ENCODE results near the gene TLE5. TPM values are rescaled to one million over a fixed set of nuclear protein-coding genes. Genes with fewer than 3 reads are reported as not detected.

Gene TLE5
- total and polyA plus RNA-seq, 10 of the 15 experiments (the other 5 are each of a cell fraction or from before 2014, with no cell fraction given), result 2.5 to 373 (median 154) TPM

DNA sequence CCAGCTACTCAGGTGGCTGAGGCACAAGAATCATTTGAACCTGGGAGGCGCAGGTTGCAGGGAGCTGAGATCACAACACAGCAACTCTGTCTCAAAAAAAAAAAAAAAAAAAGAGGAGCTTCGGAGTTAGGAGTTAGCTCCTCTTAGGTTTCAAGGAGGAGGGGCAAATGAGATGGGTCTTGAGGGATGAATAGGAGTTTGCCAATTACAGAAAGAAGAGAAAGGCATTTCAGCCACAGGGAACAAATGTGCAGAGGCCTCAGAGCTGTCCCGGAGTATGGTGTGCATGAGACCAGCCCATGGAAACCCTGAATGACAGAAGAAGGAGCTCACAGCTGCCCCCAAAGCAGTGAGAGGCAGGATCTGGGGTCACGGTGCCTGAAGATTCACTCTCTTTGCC lies 57.8 kb downstream of the TLE5 start:
- DNase-seq (ENCODE audit: low read depth, low spot score), result no peak
- ATAC-seq, result no peak
- H3K4me2 ChIP-seq (ENCODE audit: control insufficient read depth, insufficient read depth), result no peak overlapping the region
- SMC1A ChIA-PET (ENCODE audit: uncharacterized antibody, unreplicated experiment), result interaction anchor here (1.0 kb wide), 1 partner anchor 30 kb away, joined by 3 read pairs; no protein-coding TSS in a partner anchor
- H2AFZ ChIP-seq (ENCODE audit: control insufficient read depth, low read depth, low read length), result no peak overlapping the region
- WGBS (ENCODE audit: insufficient coverage, insufficient replicate concordance, low lambda C conversion rate, missing lambda C conversion rate), result 14% methylated on average over 2 of the region's 4 CpGs
- CTCF ChIA-PET, result interaction anchor here (0.7 to 1.8 kb wide), 4 partner anchors 33 to 104 kb away, joined by 3 to 5 read pairs (median 4); no protein-coding TSS in a partner anchor
- H3K4me1 ChIP-seq (ENCODE audit: control insufficient read depth, insufficient read depth, low read length), result no peaks in the 10 kb centered on the region; the same call in none of the 2 replicates
- RAD21 ChIA-PET (ENCODE audit: unreplicated experiment), result interaction anchor here (0.7 to 0.8 kb wide), 2 partner anchors 99 to 220 kb away, joined by 3 read pairs; no protein-coding TSS in a partner anchor
- no peaks in the 10 kb centered on the region for H3K9me3 ChIP-seq (replicated peaks; ENCODE audit: control insufficient read depth, insufficient read depth, low read length)
- no TSS peak for BruUV-seq (replicated peaks)
- in situ Hi-C loops (cut with MboI) (no loop called here), intact Hi-C loops (cut with micrococcal nuclease; ENCODE audit: unreplicated experiment) (no loop called here)
- POLR2A ChIA-PET, result interaction anchor here (1.3 kb wide), 1 partner anchor 31 kb away, joined by 4 read pairs; no protein-coding TSS in a partner anchor
- no peaks in the 10 kb centered on the region for H4K20me1 ChIP-seq (ENCODE audit: control insufficient read depth, insufficient read depth)
- no peak for TF ChIP-seq FOXK2 (IDR thresholded peaks at IDR 0.05)
- H3K27me3 ChIP-seq (replicated peaks in 1 of 2; ENCODE audit: control insufficient read depth in 2 of 2, insufficient read depth in 2 of 2, low read length in 1 of 2), result no peaks in the 10 kb centered on the region
- H3K4me3 ChIP-seq, result no peak overlapping the region
- FAIRE-seq, result no peak
- no peak overlapping the region for H3K27ac ChIP-seq (ENCODE audit: control insufficient read depth, insufficient read depth)
- no peak overlapping the region for H3K9ac ChIP-seq (ENCODE audit: control insufficient read depth, insufficient read depth, low read length)
- H3K36me3 ChIP-seq (ENCODE audit: control insufficient read depth in 2 of 2, insufficient read depth in 2 of 2, low read length in 1 of 2), result no peaks in the 10 kb centered on the region
- H3K79me2 ChIP-seq (ENCODE audit: control insufficient read depth, insufficient read depth, low read length), result no peaks in the 10 kb centered on the region

- H2AFZ ChIP-seq (ENCODE audit: control insufficient read depth, low read depth, low read length), result no peak overlapping the region
- H3K9ac ChIP-seq (ENCODE audit: control insufficient read depth, insufficient read depth, low read length), result no peak overlapping the region
- H3K4me2 ChIP-seq (ENCODE audit: control insufficient read depth, insufficient read depth), result no peak overlapping the region
- no peaks in the 10 kb centered on the region for H3K36me3 ChIP-seq (ENCODE audit: control insufficient read depth in 2 of 2, insufficient read depth in 2 of 2, low read length in 1 of 2)
- RAD21 ChIA-PET (ENCODE audit: unreplicated experiment), result no interaction called here
- DNase-seq (ENCODE audit: low read depth, low spot score), result no peak
- POLR2A ChIA-PET, result no interaction called here
- in situ Hi-C loops (cut with MboI), result no loop called here
- 69% methylated on average over 7 of the region's 7 CpGs for WGBS (ENCODE audit: insufficient coverage, insufficient replicate concordance, low lambda C conversion rate, missing lambda C conversion rate)
- BruUV-seq (replicated peaks), result no TSS peak
- H3K27ac ChIP-seq (ENCODE audit: control insufficient read depth, insufficient read depth), result no peak overlapping the region
- H3K9me3 ChIP-seq (replicated peaks; ENCODE audit: control insufficient read depth, insufficient read depth, low read length), result no peaks in the 10 kb centered on the region
- TF ChIP-seq EP300 (IDR thresholded peaks at IDR 0.05; ENCODE audit: borderline replicate concordance in 1 of 2, control insufficient read depth in 1 of 2, low read depth in 2 of 2, low read length in 2 of 2), result no peak
- no peak for TF ChIP-seq NFYA (IDR thresholded peaks at IDR 0.05; ENCODE audit: borderline replicate concordance, low read depth, low read length)
- no peak for TF ChIP-seq YBX1 (IDR thresholded peaks at IDR 0.05)
- TF ChIP-seq SREBF1 (IDR thresholded peaks at IDR 0.05; ENCODE audit: low read length), result no peak
- CTCF ChIA-PET, result interaction anchor here (0.6 kb wide), 1 partner anchor 104 kb away, joined by 3 read pairs; no protein-coding TSS in a partner anchor
- no peaks in the 10 kb centered on the region for H3K79me2 ChIP-seq (ENCODE audit: control insufficient read depth, insufficient read depth, low read length)
- SMC1A ChIA-PET (ENCODE audit: uncharacterized antibody, unreplicated experiment), result no interaction called here
- no peak for FAIRE-seq
- H3K27me3 ChIP-seq (replicated peaks in 1 of 2; ENCODE audit: control insufficient read depth in 2 of 2, insufficient read depth in 2 of 2, low read length in 1 of 2), result no peaks in the 10 kb centered on the region
- ATAC-seq, result no peak
- intact Hi-C loops (cut with micrococcal nuclease; ENCODE audit: unreplicated experiment), result no loop called here
- no peak overlapping the region for H3K4me3 ChIP-seq
- no peaks in the 10 kb centered on the region; the same call in none of the 2 replicates for H3K4me1 ChIP-seq (ENCODE audit: control insufficient read depth, insufficient read depth, low read length)
- no peaks in the 10 kb centered on the region for H4K20me1 ChIP-seq (ENCODE audit: control insufficient read depth, insufficient read depth)
Measured at GRCh38 chr19:3003046-3003445, 59.2 kb downstream of the TLE5 start.

Other genes with a start within 250 kb of the TLE5 start
Only the 7 nearest of the 12 such genes appear.
- gene ZNF77, start 117.5 kb downstream of the TLE5 start, total RNA-seq (2014; rRNA removed), result 4.1 and 4.3 TPM in 2 replicates
- gene ZNF77, start 117.5 kb downstream of the TLE5 start, total RNA-seq (2014; rRNA removed; fragmentation: Illumina TruSeq; extraction: Trizol), result 4.7 and 4.9 TPM in 2 replicates
- 2.8 and 3.1 TPM in 2 replicates for gene ZNF77, start 117.5 kb downstream of the TLE5 start, total RNA-seq (2021)
- 2.7 and 2.9 TPM in 2 replicates for gene ZNF77, start 117.5 kb downstream of the TLE5 start, polyA plus RNA-seq (2011; rRNA removed)
- gene ZNF77, start 117.5 kb downstream of the TLE5 start, polyA plus RNA-seq (2014; fragmentation: Illumina TruSeq; extraction: Trizol), result 3.6 and 4.2 TPM in 2 replicates
- 1 to 10 TPM; 1.9 TPM for gene ZNF77, start 117.5 kb downstream of the TLE5 start, polyA plus RNA-seq (2014; fragmentation: Nextera tagmentation; extraction: Ambion mirVana)
- gene ZNF77, start 117.5 kb downstream of the TLE5 start, polyA plus RNA-seq (2014; rRNA removed), result 3.1 and 3.2 TPM in 2 replicates
- 1 to 10 TPM; 2.6 to 3.5 TPM for gene ZNF77, start 117.5 kb downstream of the TLE5 start, polyA plus RNA-seq (2016; fragmentation: Nextera tagmentation; extraction: Ambion mirVana)
- 6.3 and 8.5 TPM in 2 replicates for gene TLE6, start 84.9 kb downstream of the TLE5 start, total RNA-seq (2014; rRNA removed)
- gene TLE6, start 84.9 kb downstream of the TLE5 start, total RNA-seq (2014; rRNA removed; fragmentation: Illumina TruSeq; extraction: Trizol), result 7.3 and 8.0 TPM in 2 replicates
- gene TLE6, start 84.9 kb downstream of the TLE5 start, total RNA-seq (2021), result 6.0 and 6.4 TPM in 2 replicates
- 10.8 and 13.8 TPM in 2 replicates for gene TLE6, start 84.9 kb downstream of the TLE5 start, polyA plus RNA-seq (2011; rRNA removed)
- gene TLE6, start 84.9 kb downstream of the TLE5 start, polyA plus RNA-seq (2014; fragmentation: Illumina TruSeq; extraction: Trizol), result 2.6 and 7.0 TPM in 2 replicates
- 1 to 10 TPM; 2.7 to 3.4 TPM for gene TLE6, start 84.9 kb downstream of the TLE5 start, polyA plus RNA-seq (2014; fragmentation: Nextera tagmentation; extraction: Ambion mirVana)
- 10.6 and 11.2 TPM in 2 replicates for gene TLE6, start 84.9 kb downstream of the TLE5 start, polyA plus RNA-seq (2014; rRNA removed)
- gene TLE6, start 84.9 kb downstream of the TLE5 start, polyA plus RNA-seq (2016; fragmentation: Nextera tagmentation; extraction: Ambion mirVana), result 1 to 10 TPM; 5.1 to 5.7 TPM
- not detected in 2 replicates for gene TLE2, start 33.2 kb downstream of the TLE5 start, total RNA-seq (2014; rRNA removed)
- not detected in 2 replicates for gene TLE2, start 33.2 kb downstream of the TLE5 start, total RNA-seq (2014; rRNA removed; fragmentation: Illumina TruSeq; extraction: Trizol)
- gene TLE2, start 33.2 kb downstream of the TLE5 start, total RNA-seq (2021), result 0.21 and 1.1 TPM in 2 replicates
- gene TLE2, start 33.2 kb downstream of the TLE5 start, polyA plus RNA-seq (2011; rRNA removed), result not detected in 2 replicates
- gene TLE2, start 33.2 kb downstream of the TLE5 start, polyA plus RNA-seq (2014; fragmentation: Illumina TruSeq; extraction: Trizol), result 0.21 TPM in 1 of 2 replicates, not detected in the other
- under 1 TPM in 1 of 2 experiments, not detected in 1; 0.09 TPM for gene TLE2, start 33.2 kb downstream of the TLE5 start, polyA plus RNA-seq (2014; fragmentation: Nextera tagmentation; extraction: Ambion mirVana)
- gene TLE2, start 33.2 kb downstream of the TLE5 start, polyA plus RNA-seq (2014; rRNA removed), result 0.05 and 0.48 TPM in 2 replicates
- under 1 TPM in 1 of 2 experiments, not detected in 1; 0.11 TPM for gene TLE2, start 33.2 kb downstream of the TLE5 start, polyA plus RNA-seq (2016; fragmentation: Nextera tagmentation; extraction: Ambion mirVana)
- gene GNA11, start 31.9 kb upstream of the TLE5 start, total RNA-seq (2014; rRNA removed), result 5.0 and 6.8 TPM in 2 replicates
- 3.0 and 4.7 TPM in 2 replicates for gene GNA11, start 31.9 kb upstream of the TLE5 start, total RNA-seq (2014; rRNA removed; fragmentation: Illumina TruSeq; extraction: Trizol)
- gene GNA11, start 31.9 kb upstream of the TLE5 start, total RNA-seq (2021), result 9.7 and 10.6 TPM in 2 replicates
- gene GNA11, start 31.9 kb upstream of the TLE5 start, polyA plus RNA-seq (2011; rRNA removed), result 1.1 and 1.6 TPM in 2 replicates
- 7.5 and 7.9 TPM in 2 replicates for gene GNA11, start 31.9 kb upstream of the TLE5 start, polyA plus RNA-seq (2014; fragmentation: Illumina TruSeq; extraction: Trizol)
- gene GNA11, start 31.9 kb upstream of the TLE5 start, polyA plus RNA-seq (2014; fragmentation: Nextera tagmentation; extraction: Ambion mirVana), result under 1 TPM; 0.07 to 0.21 TPM
- 5.5 and 6.4 TPM in 2 replicates for gene GNA11, start 31.9 kb upstream of the TLE5 start, polyA plus RNA-seq (2014; rRNA removed)
- 1 to 10 TPM; 1.9 to 2.2 TPM for gene GNA11, start 31.9 kb upstream of the TLE5 start, polyA plus RNA-seq (2016; fragmentation: Nextera tagmentation; extraction: Ambion mirVana)
- gene GNA15, start 73.5 kb upstream of the TLE5 start, total RNA-seq (2014; rRNA removed), result 16.7 and 18.0 TPM in 2 replicates
- gene GNA15, start 73.5 kb upstream of the TLE5 start, total RNA-seq (2014; rRNA removed; fragmentation: Illumina TruSeq; extraction: Trizol), result 8.7 and 9.5 TPM in 2 replicates
- gene GNA15, start 73.5 kb upstream of the TLE5 start, total RNA-seq (2021), result 16.2 and 16.9 TPM in 2 replicates
- gene GNA15, start 73.5 kb upstream of the TLE5 start, polyA plus RNA-seq (2011; rRNA removed), result 10.2 and 16.6 TPM in 2 replicates
- gene GNA15, start 73.5 kb upstream of the TLE5 start, polyA plus RNA-seq (2014; fragmentation: Illumina TruSeq; extraction: Trizol), result 2.5 and 7.3 TPM in 2 replicates
- gene GNA15, start 73.5 kb upstream of the TLE5 start, polyA plus RNA-seq (2014; fragmentation: Nextera tagmentation; extraction: Ambion mirVana), result 1 to 10 TPM in 1 of 2 experiments, under 1 TPM in 1; 0.42 to 1.7 TPM
- gene GNA15, start 73.5 kb upstream of the TLE5 start, polyA plus RNA-seq (2014; rRNA removed), result 13.0 and 13.8 TPM in 2 replicates
- gene GNA15, start 73.5 kb upstream of the TLE5 start, polyA plus RNA-seq (2016; fragmentation: Nextera tagmentation; extraction: Ambion mirVana), result 10 to 100 TPM in 1 of 2 experiments, 1 to 10 TPM in 1; 8.7 to 10.1 TPM
- gene S1PR4, start 116.3 kb upstream of the TLE5 start, total RNA-seq (2014; rRNA removed), result 50.1 and 57.7 TPM in 2 replicates
- gene S1PR4, start 116.3 kb upstream of the TLE5 start, total RNA-seq (2014; rRNA removed; fragmentation: Illumina TruSeq; extraction: Trizol), result 4.7 and 6.1 TPM in 2 replicates
- 32.4 and 33.7 TPM in 2 replicates for gene S1PR4, start 116.3 kb upstream of the TLE5 start, total RNA-seq (2021)
- not detected in 2 replicates for gene S1PR4, start 116.3 kb upstream of the TLE5 start, polyA plus RNA-seq (2011; rRNA removed)
- gene S1PR4, start 116.3 kb upstream of the TLE5 start, polyA plus RNA-seq (2014; fragmentation: Illumina TruSeq; extraction: Trizol), result 0.54 TPM in 1 of 2 replicates, not detected in the other
- gene S1PR4, start 116.3 kb upstream of the TLE5 start, polyA plus RNA-seq (2014; fragmentation: Nextera tagmentation; extraction: Ambion mirVana), result 1 to 10 TPM in 1 of 2 experiments, under 1 TPM in 1; 0.19 to 1.2 TPM
- 35.7 and 44.5 TPM in 2 replicates for gene S1PR4, start 116.3 kb upstream of the TLE5 start, polyA plus RNA-seq (2014; rRNA removed)
- 10 to 100 TPM; 42.2 to 43.3 TPM for gene S1PR4, start 116.3 kb upstream of the TLE5 start, polyA plus RNA-seq (2016; fragmentation: Nextera tagmentation; extraction: Ambion mirVana)
- 35.0 and 43.0 TPM in 2 replicates for gene NCLN, start 123.4 kb upstream of the TLE5 start, total RNA-seq (2014; rRNA removed)
- gene NCLN, start 123.4 kb upstream of the TLE5 start, total RNA-seq (2014; rRNA removed; fragmentation: Illumina TruSeq; extraction: Trizol), result 14.5 and 18.6 TPM in 2 replicates
- 69.2 and 79.1 TPM in 2 replicates for gene NCLN, start 123.4 kb upstream of the TLE5 start, total RNA-seq (2021)
- gene NCLN, start 123.4 kb upstream of the TLE5 start, polyA plus RNA-seq (2011; rRNA removed), result 10.7 and 29.5 TPM in 2 replicates
- 2.3 and 11.6 TPM in 2 replicates for gene NCLN, start 123.4 kb upstream of the TLE5 start, polyA plus RNA-seq (2014; fragmentation: Illumina TruSeq; extraction: Trizol)
- 1 to 10 TPM; 2.2 to 7.2 TPM for gene NCLN, start 123.4 kb upstream of the TLE5 start, polyA plus RNA-seq (2014; fragmentation: Nextera tagmentation; extraction: Ambion mirVana)
- 42.6 and 64.0 TPM in 2 replicates for gene NCLN, start 123.4 kb upstream of the TLE5 start, polyA plus RNA-seq (2014; rRNA removed)
- 10 to 100 TPM; 71.8 to 75.2 TPM for gene NCLN, start 123.4 kb upstream of the TLE5 start, polyA plus RNA-seq (2016; fragmentation: Nextera tagmentation; extraction: Ambion mirVana)

Data from GM12878 (cell line).